NCI-H146 (cell line): ENCODE measurements around the gene CYSRT1.
"Not testable (repeated sequence)": the region's sequence is repeated elsewhere in the genome, so short reads cannot be mapped to it uniquely, and the experiment has no call there.

Experiments
- DNase-seq: peaks from one replicate; lab custom pipeline; 2025; lab: John Stamatoyannopoulos, UW

CYSRT1 gene

DNA sequence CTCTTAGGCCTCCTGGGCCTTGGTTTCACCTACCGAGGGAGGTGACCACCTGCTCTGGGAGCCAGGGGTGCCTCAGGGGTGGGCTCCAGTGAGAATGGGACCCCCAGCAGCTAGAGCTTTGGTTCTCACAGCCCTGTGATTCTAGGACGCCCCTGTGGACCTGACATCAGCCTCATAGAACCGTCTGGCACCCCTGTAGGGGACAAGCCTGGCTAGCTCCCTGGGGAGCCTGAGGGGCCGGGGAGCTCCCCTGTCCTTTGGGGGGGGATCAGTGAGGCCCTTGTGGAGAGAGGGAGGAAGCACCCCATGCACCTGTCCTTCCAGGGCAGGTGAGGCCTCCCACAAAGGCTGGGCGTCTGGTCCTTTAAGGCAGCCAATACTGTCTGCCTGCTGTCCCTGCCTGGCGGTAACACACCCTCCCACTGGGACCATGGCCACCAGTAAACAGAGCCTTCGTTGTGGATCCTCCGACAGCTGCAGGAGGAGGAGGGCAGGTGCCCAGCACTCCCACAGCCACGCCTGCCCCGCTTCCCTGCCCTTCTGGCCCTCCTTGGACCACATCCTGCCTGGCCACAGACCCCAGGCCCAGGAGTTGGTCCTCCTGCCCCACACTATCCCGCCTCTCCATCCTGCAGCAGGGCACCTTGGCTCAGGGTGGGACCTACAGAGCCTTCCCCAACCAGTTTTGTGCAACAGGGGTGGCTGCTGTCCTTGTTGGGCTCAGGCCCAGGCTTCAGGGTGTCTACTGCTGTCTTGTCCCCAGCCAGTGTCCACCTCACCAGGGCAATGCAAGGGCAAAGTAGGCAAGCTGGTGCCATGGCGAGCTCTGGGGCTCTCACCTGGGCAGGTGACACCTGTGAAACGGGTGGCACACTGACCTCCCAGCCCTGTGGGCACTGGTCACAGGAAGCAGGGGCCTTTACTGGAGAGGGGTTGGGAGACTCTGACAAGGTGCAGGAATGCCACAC is 13.1 kb downstream of the CYSRT1 start:
- DNase-seq, result peak; percentile 88

DNA sequence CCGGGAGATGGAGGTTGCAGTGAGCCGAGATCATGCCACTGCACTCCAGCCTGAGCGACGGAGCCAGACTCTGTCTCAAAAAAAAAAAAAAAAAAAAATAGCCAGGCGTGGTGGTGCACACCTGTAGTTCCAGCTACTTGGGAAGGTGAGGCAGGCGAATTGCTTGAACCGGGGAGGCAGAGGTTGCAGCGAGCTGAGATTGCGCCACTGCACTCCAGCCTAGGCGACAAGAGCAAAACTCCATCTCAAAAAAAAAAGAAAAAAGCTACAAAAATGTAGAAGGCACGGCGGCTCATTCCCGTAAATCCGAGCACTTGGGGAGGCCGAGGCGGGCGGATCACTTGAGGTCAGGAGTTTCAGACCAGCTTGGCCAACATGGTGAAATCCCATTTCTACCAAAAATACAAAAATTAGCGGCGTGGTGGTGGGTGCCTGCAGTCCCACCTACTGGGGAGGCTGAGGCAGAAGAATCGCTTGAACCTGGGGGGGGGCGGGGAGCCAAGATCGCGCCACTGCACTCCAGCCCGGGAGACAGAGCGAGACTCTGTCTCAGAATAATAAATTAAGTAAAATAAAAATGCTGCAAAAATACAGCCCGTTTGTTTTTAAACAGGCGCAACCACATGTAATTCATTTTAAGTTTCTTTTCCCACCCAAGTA is 14.7 kb downstream of the CYSRT1 start:
- not testable (repeated sequence) for DNase-seq

DNA sequence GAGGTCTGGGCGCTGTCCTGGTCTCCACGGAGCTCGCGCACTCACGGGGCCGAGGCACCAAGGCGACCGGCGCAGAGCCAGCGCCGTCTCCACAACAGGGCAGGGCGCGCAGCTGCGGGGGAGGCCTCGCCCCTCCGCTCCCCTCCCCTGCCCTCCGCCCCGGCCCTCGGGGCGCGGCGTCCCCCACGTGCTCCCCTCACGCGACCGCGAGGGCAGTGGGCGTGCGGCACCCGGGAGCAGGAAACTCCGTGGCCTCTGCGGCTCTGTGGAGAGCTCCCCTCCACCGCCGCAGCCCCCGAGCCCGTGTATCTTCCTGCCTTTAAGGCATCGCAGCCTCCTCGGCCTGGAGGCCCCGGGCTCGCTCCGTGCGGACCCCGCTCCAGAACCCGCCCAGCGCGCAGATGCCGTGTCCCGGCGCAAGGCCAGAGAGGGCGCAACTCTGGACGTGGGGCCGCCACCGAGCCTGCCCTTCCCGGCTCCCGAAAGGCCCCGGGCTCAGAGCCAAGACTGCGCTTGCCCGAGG is 15.4 kb downstream of the CYSRT1 start:
- peak; percentile 69 for DNase-seq

DNA sequence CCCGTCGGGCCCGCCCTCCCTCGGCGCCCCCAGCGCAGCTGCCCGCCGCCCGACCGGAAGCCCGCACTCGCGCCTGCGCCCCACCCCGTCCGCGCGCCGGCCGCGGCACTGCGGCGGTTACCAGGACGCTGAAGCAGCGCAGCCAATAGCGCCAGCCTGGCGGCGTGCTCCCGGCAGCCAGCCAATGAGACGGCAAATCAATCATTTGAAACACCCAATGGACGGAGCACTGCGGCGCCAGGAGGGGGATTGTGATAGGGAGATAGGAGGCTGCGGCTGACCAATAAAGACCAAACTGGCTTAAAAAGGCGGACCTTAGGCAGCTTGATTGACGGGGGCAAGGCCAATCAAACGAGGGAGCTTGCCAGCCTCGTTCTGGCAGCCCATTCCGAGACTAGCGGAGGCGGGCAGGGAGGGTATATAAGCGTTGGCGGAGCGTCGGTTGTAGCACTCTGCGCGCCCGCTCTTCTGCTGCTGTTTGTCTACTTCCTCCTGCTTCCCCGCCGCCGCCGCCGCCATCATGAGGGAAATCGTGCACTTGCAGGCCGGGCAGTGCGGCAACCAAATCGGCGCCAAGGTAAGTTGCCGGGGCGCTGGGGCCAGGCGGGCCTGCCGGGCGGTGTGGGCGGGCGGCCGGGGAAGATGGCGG is 16.0 kb downstream of the CYSRT1 start, which contains the start of gene TUBB4B:
TSS of gene TUBB4B (plus strand) at position 447 of the 649 bp plus-strand sequence. CDS start at position 521, 74 bp downstream.
- peak; percentile 99 for DNase-seq

- DNase-seq, result peak; percentile 38
Measured at GRCh38 chr9:137241490-137242268, 16.7 kb downstream of the CYSRT1 start.

DNA sequence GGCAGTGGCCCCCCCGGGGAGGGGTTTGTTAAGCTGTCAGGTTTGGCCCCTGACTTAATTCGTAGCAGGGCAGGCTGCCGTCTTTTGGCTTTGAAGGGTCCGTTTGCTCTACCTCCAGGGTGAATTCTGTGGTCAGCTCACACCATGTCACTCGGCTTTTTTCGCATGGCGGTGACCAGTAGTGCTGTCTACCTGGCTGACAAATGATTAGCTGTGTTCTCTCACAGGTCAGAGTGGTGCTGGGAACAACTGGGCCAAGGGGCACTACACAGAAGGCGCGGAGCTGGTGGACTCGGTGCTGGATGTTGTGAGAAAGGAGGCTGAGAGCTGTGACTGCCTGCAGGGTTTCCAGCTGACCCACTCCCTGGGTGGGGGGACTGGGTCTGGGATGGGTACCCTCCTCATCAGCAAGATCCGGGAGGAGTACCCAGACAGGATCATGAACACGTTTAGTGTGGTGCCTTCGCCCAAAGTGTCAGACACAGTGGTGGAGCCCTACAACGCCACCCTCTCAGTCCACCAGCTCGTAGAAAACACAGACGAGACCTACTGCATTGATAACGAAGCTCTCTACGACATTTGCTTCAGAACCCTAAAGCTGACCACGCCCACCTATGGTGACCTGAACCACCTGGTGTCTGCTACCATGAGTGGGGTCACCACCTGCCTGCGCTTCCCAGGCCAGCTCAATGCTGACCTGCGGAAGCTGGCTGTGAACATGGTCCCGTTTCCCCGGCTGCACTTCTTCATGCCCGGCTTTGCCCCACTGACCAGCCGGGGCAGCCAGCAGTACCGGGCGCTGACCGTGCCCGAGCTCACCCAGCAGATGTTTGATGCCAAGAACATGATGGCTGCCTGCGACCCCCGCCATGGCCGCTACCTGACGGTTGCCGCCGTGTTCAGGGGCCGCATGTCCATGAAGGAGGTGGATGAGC is 17.6 kb downstream of the CYSRT1 start:
- no peak for DNase-seq

DNA sequence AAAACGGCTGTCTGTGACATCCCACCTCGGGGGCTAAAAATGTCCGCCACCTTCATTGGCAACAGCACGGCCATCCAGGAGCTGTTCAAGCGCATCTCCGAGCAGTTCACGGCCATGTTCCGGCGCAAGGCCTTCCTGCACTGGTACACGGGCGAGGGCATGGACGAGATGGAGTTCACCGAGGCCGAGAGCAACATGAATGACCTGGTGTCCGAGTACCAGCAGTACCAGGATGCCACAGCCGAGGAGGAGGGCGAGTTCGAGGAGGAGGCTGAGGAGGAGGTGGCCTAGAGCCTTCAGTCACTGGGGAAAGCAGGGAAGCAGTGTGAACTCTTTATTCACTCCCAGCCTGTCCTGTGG is 18.3 kb downstream of the CYSRT1 start:
- DNase-seq, result not testable (repeated sequence)

GRCh38 chr9:137243626-137244485 is 18.9 kb downstream of the CYSRT1 start:
- no peak for DNase-seq

GRCh38 chr9:137244486-137245449 is 19.8 kb downstream of the CYSRT1 start:
- DNase-seq, result no peak

DNA sequence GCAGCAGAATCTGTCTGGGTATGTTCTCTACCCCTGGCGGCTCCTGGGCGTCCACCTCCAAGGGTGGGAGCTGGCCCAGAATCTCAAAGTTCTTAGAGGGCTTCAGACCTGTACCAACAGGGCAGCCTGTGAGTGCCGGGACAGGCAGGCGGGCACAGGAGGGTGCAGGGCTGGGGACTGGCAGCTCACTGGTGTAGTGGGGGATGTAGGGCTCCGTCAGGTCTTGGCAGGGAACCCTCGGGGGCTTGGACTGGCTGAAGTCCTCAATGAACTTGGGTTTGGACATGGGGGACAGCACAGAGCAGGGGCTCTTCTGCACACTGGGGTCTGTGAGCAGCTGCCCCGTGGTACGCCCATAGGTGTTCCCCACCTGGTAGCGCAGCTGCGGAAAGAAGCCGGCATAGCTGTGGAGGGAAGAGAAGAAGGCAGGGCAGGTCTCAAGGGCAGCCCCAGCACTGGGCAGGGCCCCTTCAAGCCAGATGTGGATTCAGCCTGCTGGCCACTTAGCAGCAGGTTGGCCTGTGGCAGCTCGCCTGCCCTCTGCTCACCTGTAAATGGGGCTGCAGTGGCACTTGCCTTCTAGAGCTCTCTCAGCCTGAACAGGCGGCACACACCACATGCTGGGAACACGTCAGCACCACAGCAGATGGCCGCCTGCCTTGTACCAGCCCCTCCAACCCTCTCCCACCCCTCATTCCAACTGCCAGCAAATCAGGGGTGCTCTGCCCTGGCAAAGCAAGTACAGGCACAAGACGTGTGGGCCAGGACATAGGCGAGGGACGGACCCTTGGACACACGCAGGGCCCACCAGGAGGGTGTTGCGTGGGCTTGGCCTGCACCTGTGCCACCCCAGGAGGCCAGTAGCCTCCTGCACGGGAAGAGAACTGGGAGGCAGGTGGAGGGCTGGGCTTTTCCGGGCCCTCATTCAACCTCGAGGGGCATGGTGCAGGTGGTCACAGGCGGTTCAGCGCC is 20.8 kb downstream of the CYSRT1 start:
- peak; percentile 33 for DNase-seq

DNA sequence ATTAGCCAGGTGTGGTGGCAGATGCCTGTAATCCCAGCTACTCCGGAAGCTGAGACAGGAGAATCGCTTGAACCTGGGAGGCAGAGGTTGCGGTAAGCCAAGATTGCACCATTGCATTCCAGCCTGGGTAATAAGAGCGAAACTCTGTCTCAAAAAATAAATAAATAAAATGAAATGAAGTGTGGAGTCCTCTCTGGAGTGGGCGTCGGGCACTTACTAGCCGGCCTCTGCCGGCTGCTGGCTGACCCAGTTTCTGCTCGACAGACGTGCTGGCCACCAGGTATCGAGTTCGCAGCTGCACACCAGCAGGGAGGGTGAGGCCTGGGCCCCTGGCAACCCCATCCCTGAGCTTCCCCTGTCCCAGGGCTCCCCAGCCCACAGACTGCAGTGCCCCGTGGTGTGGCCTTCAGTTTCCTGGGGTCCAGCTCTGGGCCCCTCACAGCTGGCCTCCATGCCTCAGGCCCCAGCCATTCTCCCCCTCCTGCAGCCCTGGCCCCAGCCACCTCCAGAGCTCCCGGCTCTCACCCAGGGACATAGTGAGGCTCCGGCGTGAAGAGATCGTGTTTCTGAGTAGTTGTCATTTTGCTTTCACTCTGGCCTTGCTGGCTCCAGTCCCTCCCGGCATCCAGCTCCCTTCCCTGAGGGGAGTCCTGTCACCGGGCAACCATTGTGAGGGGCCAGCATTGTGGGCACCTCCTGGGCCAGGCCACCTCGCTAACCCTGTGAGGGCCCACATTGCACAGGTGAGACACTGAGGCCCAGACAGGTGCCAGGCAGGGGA is 22.4 kb downstream of the CYSRT1 start:
- no peak for DNase-seq

- DNase-seq, result no peak
Measured at GRCh38 chr9:137247916-137248175, 22.9 kb downstream of the CYSRT1 start.

DNA sequence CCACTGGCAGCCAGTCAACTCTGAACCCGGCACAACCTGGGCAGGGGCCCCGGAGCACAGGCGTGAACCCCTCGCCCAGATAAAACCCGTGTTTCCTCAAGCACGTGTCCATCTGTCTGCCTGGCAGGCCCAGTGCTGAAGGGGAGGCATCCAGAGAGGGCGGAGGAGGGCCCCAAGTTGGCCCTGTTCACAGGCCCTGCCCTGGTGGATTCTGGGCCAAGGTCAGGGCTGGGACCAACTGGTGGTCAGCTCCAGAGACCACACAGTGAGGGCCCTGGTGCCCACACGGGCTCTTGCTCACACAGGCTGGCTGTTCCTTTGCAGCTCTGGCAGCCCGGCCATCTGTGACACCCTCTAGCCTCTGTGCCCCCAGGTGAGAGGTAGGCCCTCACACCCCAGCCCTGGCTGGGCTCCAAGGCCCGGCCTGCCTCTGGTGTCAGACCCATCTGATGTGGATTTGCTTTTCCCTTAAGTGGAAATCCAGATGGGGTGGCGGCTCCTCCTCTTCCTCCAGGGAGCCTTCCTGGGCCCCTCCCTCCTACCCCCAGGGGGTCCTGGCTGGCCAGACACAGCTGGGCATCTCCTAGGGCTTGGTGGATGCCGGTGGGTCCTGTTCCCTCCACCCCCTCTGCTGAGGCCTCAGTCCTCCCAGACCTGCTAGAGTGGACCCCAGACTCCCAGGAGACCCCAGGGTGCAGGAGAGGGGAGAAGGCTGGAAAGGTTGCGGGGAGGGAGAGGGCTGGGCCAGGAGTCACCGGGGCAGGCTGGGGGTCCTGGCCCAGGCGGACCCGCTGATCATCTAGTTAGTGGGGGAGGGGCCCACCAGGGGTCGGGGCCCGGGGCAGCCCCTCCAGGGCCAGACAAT is 25.6 kb downstream of the CYSRT1 start:
- no peak for DNase-seq

DNA sequence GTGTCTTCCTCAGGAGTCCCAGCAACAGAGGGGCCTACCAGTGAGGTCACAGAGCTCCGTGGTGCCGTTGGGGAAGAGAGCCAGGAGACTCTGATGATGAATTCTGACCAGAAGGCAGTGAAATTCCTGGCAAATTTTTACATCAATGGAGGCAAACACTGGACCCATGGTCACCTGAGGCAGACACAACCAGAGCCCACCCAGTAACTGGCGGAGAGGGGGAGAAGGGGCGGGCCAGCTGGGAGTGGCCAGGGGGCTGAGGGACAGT is 26.2 kb downstream of the CYSRT1 start, which contains the start of gene STPG3:
TSS of gene STPG3 (plus strand) at position 93 of the 268 bp plus-strand sequence. CDS start at position 94, 1 bp downstream.
- DNase-seq, result no peak

DNA sequence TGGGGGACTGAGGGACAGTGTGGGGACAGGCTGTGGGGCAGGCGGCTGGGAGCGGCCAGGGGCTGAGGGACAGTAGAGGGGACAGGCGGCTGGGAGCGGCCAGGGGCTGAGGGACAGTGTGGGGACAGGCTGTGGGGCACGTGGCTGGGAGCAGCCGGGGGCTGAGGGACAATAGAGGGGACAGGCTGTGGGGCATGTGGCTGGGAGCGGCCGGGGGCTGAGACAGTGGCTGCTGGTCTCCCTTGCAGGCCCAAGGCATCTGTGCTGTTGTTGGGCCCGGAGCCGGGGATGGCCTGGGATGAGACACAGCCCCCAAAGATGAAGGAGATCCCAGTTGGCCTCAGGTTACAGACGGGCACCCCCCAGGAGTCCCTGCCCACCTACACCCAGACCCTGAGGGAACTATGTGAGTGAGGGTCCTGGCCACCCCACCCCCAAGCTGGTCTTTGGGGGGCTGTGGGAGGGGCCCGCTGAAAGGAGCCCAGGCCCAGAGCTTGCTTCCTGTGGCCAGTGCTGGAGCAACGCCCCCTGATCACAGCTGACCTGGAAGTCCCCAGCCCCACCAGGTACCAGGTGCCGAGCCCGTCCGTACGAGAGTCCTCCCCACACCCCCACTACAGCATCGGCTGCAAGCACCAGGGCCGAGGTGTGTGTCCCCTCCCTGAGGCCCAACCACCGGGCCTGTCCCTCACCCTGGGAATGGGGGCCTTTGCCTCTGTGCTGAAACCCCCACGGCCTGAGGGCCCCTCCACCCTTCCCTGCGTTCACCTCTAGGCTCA is 26.7 kb downstream of the CYSRT1 start:
- no peak for DNase-seq
